HepG2 (cell line): Measurements from ENCODE around the gene HOXC11. TPM values are rescaled to one million over a fixed set of nuclear protein-coding genes. Genes with fewer than 3 reads are reported as not detected.

ENCODE experiments used
- ATAC-seq: fragments of 200-7000 bp; cut with Tn5 transposase; 3 replicates; pipeline ENCODE4 v1.9.1; 2020; ENCODE audit warnings: mild to moderate bottlenecking, moderate library complexity
- BruUV-seq: library from RNA; stranded (reverse); fragments of 400-500 nt; replicated peaks from 2 replicates; lab custom pipeline; 2021; lab: Mats Ljungman, UMichigan
- CTCF ChIA-PET: fragments of 300-600 bp; formaldehyde crosslinking; extraction: SDS; loops from one replicate; lab custom pipeline; 2021; ENCODE audit warnings: low total read pairs, inconsistent platforms, low intra/inter-chr PET ratio; lab: Yijun Ruan, JAX
- POLR2A ChIA-PET: fragments of 350-600 bp; sonication (Branson Sonifier 250); formaldehyde crosslinking; loops from one replicate; lab custom pipeline; 2020; ENCODE audit warnings: antibody characterized with exemption, inconsistent platforms; lab: Yijun Ruan, JAX
- DNase-seq: peaks from one replicate; pipeline ENCODE4 v3.0.0-alpha.2; 2015; ENCODE audit warnings: low spot score
- FAIRE-seq: peaks from 3 replicates; lab custom pipeline; 2011; peaks lifted over from hg19 to GRCh38; lab: Jason Lieb, UNC
- H2AFZ ChIP-seq: one replicate; pipeline ENCODE4 v1.6.1; 2011; ENCODE audit warnings: low read length, inconsistent platforms
- H3K27ac ChIP-seq: fragments of 300-600 bp; 3 replicates; pipeline ENCODE4 v1.8.0; 2011; ENCODE audit warnings: mixed run types, mild to moderate bottlenecking, mixed read lengths, low read length, inconsistent platforms; ENCODE audit not compliant: insufficient read depth; ENCODE audit errors: extremely low read length
- H3K27me3 ChIP-seq, 2 experiments: fragments of 200-600 bp in 1 of 2; 2 replicates in 1 of 2; 3 replicates in 1 of 2; pipeline versions ENCODE4 v1.6.0 to v1.8.0; 2011; ENCODE audit warnings: low read length in 2 of 2, mild to moderate bottlenecking in 2 of 2, moderate library complexity in 2 of 2, inconsistent platforms in 1 of 2; ENCODE audit not compliant: insufficient read depth in 2 of 2, control insufficient read depth in 1 of 2
- H3K36me3 ChIP-seq, 2 experiments: fragments of 200-600 bp in 1 of 2; replicated peaks in 1 of 2; 2 replicates in 1 of 2; 3 replicates in 1 of 2; pipeline versions ENCODE4 v1.5.1 to v1.8.0; 2011; ENCODE audit warnings: low read length in 2 of 2, inconsistent platforms in 1 of 2; ENCODE audit not compliant: insufficient read depth in 2 of 2, control insufficient read depth in 1 of 2
- H3K4me1 ChIP-seq: 2 replicates; pipeline ENCODE4 v1.5.1; 2012; ENCODE audit warnings: low read length, inconsistent platforms; ENCODE audit not compliant: insufficient read depth
- H3K4me2 ChIP-seq: 2 replicates; pipeline ENCODE4 v1.6.0; 2011; ENCODE audit warnings: low read depth, low read length, inconsistent platforms
- H3K4me3 ChIP-seq, 3 experiments: fragments of 200-600 bp in 1 of 3; sonication (generic), shearing (Covaris generic) in 1 of 3; replicated peaks in 1 of 3; 2 replicates each; pipeline ENCODE4 v1.5.1; 2011 to 2016; ENCODE audit warnings: low read length in 3 of 3, inconsistent platforms in 2 of 3, low read depth in 2 of 3, mild to moderate bottlenecking in 2 of 3, control low read depth in 1 of 3, mixed read lengths in 1 of 3; ENCODE audit not compliant: insufficient read depth in 1 of 3
- H3K79me2 ChIP-seq: one replicate; pipeline ENCODE4 v1.6.1; 2011; ENCODE audit warnings: low read length, inconsistent platforms; ENCODE audit not compliant: insufficient read depth
- H3K9ac ChIP-seq: 2 replicates; pipeline ENCODE4 v1.6.0; 2011; ENCODE audit warnings: mild to moderate bottlenecking, low read depth, low read length, inconsistent platforms; ENCODE audit not compliant: insufficient read depth
- H3K9me3 ChIP-seq: 2 replicates; pipeline ENCODE4 v1.5.1; 2012; ENCODE audit warnings: mild to moderate bottlenecking, low read length
- H4K20me1 ChIP-seq: 2 replicates; pipeline ENCODE4 v1.6.0; 2011; ENCODE audit warnings: inconsistent platforms, mild to moderate bottlenecking, low read length, moderate library complexity; ENCODE audit not compliant: insufficient read depth
- EZH2 ChIP-seq: conservative IDR thresholded peaks from 2 replicates; pipeline ENCODE4 v1.6.1; 2012; ENCODE audit warnings: mild to moderate bottlenecking, low read depth, low read length, moderate library complexity
- MBD4 ChIP-seq: IDR thresholded peaks from 2 replicates; pipeline ENCODE4 v1.6.1; 2012; ENCODE audit warnings: low read length, inconsistent platforms, borderline replicate concordance
- ZBTB49 ChIP-seq: sonication (generic); formaldehyde crosslinking; IDR thresholded peaks from 2 replicates; pipeline ENCODE4 v1.4.0; 2020; ENCODE audit warnings: missing genetic modification reagents, borderline replicate concordance
- ZFP41 ChIP-seq: sonication (generic); formaldehyde crosslinking; IDR thresholded peaks from 2 replicates; pipeline ENCODE4 v1.4.0; 2020; ENCODE audit warnings: mild to moderate bottlenecking, missing genetic modification reagents, borderline replicate concordance
- ZNF124 ChIP-seq: sonication (generic); formaldehyde crosslinking; IDR thresholded peaks from 2 replicates; pipeline ENCODE4 v1.4.0; 2020; ENCODE audit warnings: missing genetic modification reagents
- WGBS: methylation state at CpG from one replicate; pipeline ENCODE4 v1.1.6; 2017; ENCODE audit warnings: low lambda C conversion rate; 5-methylcytosine and 5-hydroxymethylcytosine counted together
- in situ Hi-C: cut with HindIII; loops from 2 replicates; pipeline ENCODE4 v1.10.0; 2017; ENCODE audit warnings: low pct_unique_long_range_greater_than_20kb; ENCODE audit not compliant: extremely low pct_ligation_motif_present
- intact Hi-C: fragments of 100-400 bp; cut with micrococcal nuclease; formaldehyde crosslinking; loops from one replicate; pipeline ENCODE4 v1.10.0; 2022; ENCODE audit not compliant: unreplicated experiment
- polyA plus RNA-seq, 8 experiments: library from polyadenylated mRNA; depleted of rRNA in 3 of 8; stranded (reverse) in 7 of 8; unstranded in 1 of 8; fragments of >200 nt; fragmentation: Illumina TruSeq in 4 of 8; extraction: Trizol in 4 of 8; gene quantifications; 2 replicates each; pipeline versions ENCODE4 v1.2.1 to v1.2.3, GENCODE V29; 2011 to 2016; ENCODE audit warnings: low read depth in 4 of 8, missing spikeins in 1 of 8, mixed read lengths in 1 of 8; ENCODE audit not compliant: insufficient read depth in 1 of 8
- total RNA-seq, 5 experiments: library from RNA; depleted of rRNA; stranded (reverse); fragments of >200 nt; fragmentation: Illumina TruSeq; extraction: Trizol; gene quantifications; 2 replicates each; pipeline ENCODE4 v1.2.3, GENCODE V29; 2016; ENCODE audit warnings: low read depth in 1 of 5

Gene HOXC11
- total and polyA plus RNA-seq, 2 of the 13 experiments (the other 11 are each of a cell fraction or from before 2014, with no cell fraction given) = not detected

DNA sequence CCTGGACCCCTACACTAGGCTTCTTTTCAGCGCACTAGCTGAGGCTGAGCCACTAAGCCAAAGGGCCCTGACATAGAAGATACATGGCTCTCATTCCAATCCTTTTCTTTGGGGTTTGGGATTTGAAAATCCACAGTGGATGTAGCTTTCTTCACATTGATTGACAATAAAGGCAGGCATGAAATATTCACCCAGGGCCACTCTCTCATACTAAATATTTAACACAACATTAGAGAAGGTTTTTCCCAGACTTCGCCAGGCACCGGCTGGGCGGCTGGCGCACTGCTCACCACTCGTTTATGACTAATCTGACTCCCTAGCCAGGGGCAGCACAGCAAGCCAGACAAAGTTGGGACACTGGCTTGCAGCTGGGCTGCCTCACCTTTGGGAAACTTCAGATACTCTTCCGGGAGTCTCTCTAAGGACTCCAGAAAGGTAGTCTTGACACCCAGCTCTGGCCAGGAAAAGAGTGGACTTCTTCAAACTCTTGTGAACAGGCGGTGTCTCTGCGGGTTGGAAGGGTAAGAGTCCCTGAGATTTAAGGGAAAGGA lies 699 bp upstream of the HOXC11 start (continued):
- TF ChIP-seq ZBTB49 (no peak), MBD4 (no peak), ZNF124 (CRISPR knock-in tag) (no peak)

GRCh38 chr12:53973236-53974042 lies 513 bp downstream of the HOXC11 start:
- TF ChIP-seq EZH2 (peak; percentile 91), ZFP41 (CRISPR knock-in tag) (no peak)
- no peaks in the 10 kb centered on the region for H3K9me3 ChIP-seq
- WGBS = 30% methylated on average over 63 of the region's 71 CpGs
- H4K20me1 ChIP-seq = no peaks in the 10 kb centered on the region
- H3K79me2 ChIP-seq = no peaks in the 10 kb centered on the region
- peak overlapping the region in 1 of 3 experiments; percentile 28; a peak in 1 of 6 replicates for H3K4me3 ChIP-seq
- H3K36me3 ChIP-seq = no peaks in the 10 kb centered on the region
- no peak overlapping the region for H2AFZ ChIP-seq
- no peak overlapping the region for H3K27ac ChIP-seq
- H3K27me3 ChIP-seq = peaks cover 12 to 92% of the 10 kb centered on the region in 2 experiments
- intact Hi-C loops = no loop called here
- peak overlapping the region; percentile 70; the same call in 1 of the 2 replicates for H3K4me2 ChIP-seq
- BruUV-seq = no TSS peak
- CTCF ChIA-PET = no interaction called here
- no peak for ATAC-seq
- DNase-seq = no peak
- POLR2A ChIA-PET = no interaction called here
- FAIRE-seq = no peak
- in situ Hi-C loops = no loop called here
- H3K4me1 ChIP-seq = peaks cover 26% of the 10 kb centered on the region
- H3K9ac ChIP-seq = no peak overlapping the region
